IPS-NIHi7 (cell line): ENCODE measurements around the gene SLC28A1.

ENCODE experiments used
- DNase-seq: peaks from one replicate; pipeline ENCODE4 v3.0.0; 2012; ENCODE audit warnings: mixed read lengths; ENCODE audit errors: extremely low spot score

SLC28A1 gene

DNA sequence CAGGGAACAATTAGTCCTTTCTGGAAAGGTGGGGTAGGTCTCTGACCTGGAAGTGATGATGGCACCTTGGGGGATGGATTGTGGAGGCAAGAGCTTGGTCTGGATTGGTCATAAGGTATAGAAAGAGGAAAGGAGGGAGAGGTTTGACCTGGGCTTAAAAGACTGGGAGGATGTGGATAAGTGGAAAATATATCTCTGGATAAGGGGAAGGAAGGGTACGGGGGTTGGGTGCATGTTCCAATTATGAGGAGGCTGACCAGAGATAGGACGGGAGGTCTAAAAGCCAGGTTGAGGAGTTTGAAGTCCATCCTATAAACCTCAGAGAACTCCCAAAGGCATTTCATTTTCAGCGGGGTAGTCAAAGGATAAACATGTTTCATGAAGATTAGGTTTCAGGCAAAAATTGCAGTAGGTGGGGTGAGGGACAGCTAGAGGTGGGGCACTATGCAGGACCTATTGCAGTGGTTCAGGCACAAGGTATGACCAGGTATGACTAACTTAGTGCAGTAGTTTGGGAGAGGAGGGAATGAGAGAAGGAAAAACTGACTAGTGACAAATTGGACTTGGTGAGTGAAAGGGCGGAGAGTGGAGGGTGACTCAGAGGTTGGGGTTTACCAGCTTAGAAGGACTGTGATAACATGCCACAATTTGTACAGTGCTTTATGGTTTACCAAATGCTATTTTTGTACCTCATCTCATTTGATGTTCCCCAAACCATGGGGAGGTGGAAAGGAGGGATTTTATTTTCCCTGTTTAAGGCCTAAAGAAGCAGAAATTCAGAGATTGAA is 107.9 kb downstream of the SLC28A1 start:
- DNase-seq: no peak
